Measurements from ENCODE around the gene AIMP1.

Gene AIMP1

DNA sequence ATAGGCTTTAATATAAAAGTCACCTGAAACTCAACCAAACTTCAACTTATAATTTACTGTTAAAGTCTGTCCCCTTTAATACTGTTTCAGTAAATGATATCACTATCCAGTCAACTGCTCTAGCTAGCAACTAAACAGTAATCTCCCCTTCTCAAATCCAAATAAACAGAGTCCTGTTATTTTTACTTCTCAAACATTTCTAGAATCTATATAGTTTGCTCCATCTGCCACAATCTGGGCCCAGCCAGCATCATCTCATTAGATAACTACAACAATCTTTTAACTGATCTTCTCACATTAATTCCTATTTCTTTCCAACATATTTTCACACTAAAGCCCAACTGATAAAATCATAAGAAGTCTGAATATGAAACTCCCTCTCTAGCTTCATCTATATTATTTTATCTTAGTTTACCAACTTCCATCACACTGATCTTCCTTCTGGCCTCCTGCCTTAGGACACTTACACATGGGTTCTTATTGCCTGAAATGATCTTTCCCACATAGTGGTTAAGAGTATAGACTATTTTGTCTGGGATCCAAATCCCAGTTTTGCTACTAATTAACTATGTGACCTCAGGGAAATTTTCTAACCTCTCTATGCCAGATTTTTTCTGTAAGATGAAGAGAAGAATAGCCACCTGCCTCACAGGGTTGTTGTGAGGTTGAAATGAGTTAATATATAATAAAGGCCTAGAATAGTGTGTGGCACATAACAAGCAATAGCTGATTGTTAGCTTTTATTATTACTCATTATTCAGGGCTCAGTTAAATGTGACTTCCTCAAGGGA, 18.9 kb upstream of the AIMP1 start:
- no peak overlapping the region for H3K4me3 ChIP-seq (replicated peaks; ENCODE audit: low read depth, low read length)
- DNase-seq (ENCODE audit: extremely low read depth, low read depth): no peak
- TF ChIP-seq, protein P1, sequence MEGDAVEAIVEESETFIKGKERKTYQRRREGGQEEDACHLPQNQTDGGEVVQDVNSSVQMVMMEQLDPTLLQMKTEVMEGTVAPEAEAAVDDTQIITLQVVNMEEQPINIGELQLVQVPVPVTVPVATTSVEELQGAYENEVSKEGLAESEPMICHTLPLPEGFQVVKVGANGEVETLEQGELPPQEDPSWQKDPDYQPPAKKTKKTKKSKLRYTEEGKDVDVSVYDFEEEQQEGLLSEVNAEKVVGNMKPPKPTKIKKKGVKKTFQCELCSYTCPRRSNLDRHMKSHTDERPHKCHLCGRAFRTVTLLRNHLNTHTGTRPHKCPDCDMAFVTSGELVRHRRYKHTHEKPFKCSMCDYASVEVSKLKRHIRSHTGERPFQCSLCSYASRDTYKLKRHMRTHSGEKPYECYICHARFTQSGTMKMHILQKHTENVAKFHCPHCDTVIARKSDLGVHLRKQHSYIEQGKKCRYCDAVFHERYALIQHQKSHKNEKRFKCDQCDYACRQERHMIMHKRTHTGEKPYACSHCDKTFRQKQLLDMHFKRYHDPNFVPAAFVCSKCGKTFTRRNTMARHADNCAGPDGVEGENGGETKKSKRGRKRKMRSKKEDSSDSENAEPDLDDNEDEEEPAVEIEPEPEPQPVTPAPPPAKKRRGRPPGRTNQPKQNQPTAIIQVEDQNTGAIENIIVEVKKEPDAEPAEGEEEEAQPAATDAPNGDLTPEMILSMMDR (IDR thresholded peaks at IDR 0.05; ENCODE audit: low read depth, low read length, missing control alignments): no peak

DNA sequence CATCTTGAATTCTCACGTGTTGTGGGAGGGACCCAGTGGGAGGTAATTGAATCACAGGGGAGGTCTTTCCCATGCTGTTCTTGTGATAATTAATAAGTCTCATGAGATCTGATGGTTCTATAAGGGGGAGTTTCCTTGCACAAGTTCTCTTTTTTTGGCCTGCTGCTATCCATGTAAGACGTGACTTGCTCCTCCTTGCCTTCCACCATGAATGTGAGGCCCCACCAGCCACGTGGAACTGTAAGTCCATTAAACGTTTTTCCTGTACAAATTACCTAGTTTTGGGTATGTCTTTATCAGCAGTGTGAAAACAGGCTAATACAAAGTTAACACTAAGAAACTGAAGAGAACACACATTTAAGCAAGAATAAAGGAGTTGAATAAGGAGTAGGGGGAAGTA, 16.4 kb upstream of the AIMP1 start:
- H3K4me3 ChIP-seq (replicated peaks; ENCODE audit: low read depth, low read length): no peak overlapping the region
- no peak for DNase-seq (ENCODE audit: extremely low read depth, low read depth)
- TF ChIP-seq, protein P1 (IDR thresholded peaks at IDR 0.05; ENCODE audit: low read depth, low read length, missing control alignments): no peak

DNA sequence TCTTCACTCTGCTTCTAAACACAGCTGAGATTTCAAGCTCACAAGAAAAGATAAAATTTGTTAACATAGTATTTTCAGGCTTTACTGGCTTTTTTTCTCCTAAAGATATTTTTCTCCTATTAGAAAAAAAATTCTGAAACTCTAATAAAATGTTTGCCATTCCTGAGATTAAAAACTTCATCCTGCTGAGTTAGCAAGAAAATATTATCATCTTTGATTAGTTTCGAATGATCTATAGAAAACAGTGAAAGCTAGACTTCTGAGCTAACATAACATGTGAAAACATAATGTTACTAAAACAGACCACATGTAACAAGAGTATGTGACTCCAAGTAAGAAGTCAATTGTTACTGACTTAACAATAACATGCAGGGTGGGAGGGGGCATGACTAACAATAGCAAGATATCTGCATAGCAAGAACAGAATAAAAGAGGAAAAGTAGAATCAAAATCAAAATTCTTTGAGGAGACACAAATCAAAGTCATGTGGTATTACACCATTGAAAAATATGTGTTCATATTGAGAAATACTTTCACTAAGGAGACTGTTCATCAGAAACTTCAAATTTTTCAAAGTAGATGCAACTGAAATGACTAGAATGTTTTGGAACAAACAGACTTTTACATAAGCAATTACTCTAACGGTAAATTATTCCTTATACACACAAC, 14.8 kb upstream of the AIMP1 start:
- no peak overlapping the region for H3K4me3 ChIP-seq (replicated peaks; ENCODE audit: low read depth, low read length)
- TF ChIP-seq, protein P1 (IDR thresholded peaks at IDR 0.05; ENCODE audit: low read depth, low read length, missing control alignments): no peak
- no peak for DNase-seq (ENCODE audit: extremely low read depth, low read depth)

DNA sequence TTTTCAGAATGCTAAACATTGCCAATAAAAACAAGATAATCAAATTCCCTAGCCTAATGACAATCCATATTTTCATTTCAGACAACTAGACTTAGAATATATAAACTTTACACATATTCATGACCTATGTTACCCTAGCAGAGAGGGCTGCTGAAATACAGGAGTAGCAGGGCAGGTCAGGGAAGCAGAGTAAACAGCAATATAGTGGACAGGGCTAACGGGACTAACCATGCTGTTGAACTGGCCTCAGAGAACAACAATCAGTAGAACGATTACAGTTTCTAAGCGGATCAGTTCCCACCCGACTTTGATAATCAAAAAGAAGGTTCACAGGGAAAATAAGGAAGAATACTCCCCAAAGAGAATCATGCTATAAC, 14.3 kb upstream of the AIMP1 start:
- no peak for DNase-seq (ENCODE audit: extremely low read depth, low read depth)
- no peak overlapping the region for H3K4me3 ChIP-seq (replicated peaks; ENCODE audit: low read depth, low read length)
- TF ChIP-seq, protein P1 (IDR thresholded peaks at IDR 0.05; ENCODE audit: low read depth, low read length, missing control alignments): no peak

- DNase-seq (ENCODE audit: extremely low read depth, low read depth): no peak
- no peak overlapping the region for H3K4me3 ChIP-seq (replicated peaks; ENCODE audit: low read depth, low read length)
- TF ChIP-seq, protein P1 (IDR thresholded peaks at IDR 0.05; ENCODE audit: low read depth, low read length, missing control alignments): no peak
These were observed 12.6 kb upstream of the AIMP1 start for GRCh38 chr4:106303548-106304281.

DNA sequence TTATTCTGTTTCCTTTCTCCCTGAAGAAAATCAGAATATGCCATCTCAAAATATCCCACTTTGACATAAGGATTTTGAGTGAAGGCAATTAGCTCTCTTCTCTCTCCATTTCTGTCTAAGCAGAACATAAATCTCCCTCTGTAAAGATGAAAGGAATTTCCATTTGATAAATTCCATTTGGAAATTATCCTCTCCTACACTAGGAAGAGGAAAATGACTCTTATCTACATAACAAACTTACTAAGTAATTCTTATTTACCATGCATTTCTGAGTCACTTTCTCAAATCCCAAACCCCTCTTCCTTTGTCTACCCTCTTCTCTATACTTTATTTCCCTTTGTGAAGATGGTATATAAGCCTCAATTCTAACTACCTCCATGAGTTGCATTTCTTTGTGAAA, 11.7 kb upstream of the AIMP1 start:
- H3K4me3 ChIP-seq (replicated peaks; ENCODE audit: low read depth, low read length): no peak overlapping the region
- TF ChIP-seq, protein P1 (IDR thresholded peaks at IDR 0.05; ENCODE audit: low read depth, low read length, missing control alignments): no peak
- DNase-seq (ENCODE audit: extremely low read depth, low read depth): no peak
